K562 (cell line): ENCODE results near the gene RAMACL. TPM values are rescaled to one million over a fixed set of nuclear protein-coding genes. Genes with fewer than 3 reads are reported as not detected.

Experiments
- ATAC-seq: fragments of 200-7000 bp; cut with Tn5 transposase; 3 replicates; pipeline ENCODE4 v1.9.1; 2020; ENCODE audit warnings: moderate library complexity
- BruUV-seq: library from RNA; stranded (reverse); fragments of 400-500 nt; replicated peaks from 2 replicates; lab custom pipeline; 2021; lab: Mats Ljungman, UMichigan
- CTCF ChIA-PET: fragments of 300-600 bp; formaldehyde crosslinking; extraction: SDS; loops from one replicate; lab custom pipeline; 2021; ENCODE audit warnings: low intra/inter-chr PET ratio; lab: Yijun Ruan, JAX
- POLR2A ChIA-PET: fragments of 300-600, 350-650 bp; sonication (Branson Sonifier 250); formaldehyde crosslinking; extraction: SDS; loops from one replicate; lab custom pipeline; 2021; ENCODE audit warnings: antibody characterized with exemption, inconsistent platforms; lab: Yijun Ruan, JAX
- DNase-seq, 4 experiments: peaks; one replicate each; pipeline versions ENCODE4 v3.0.0 to v3.0.0-alpha.2; 2011 to 2018; ENCODE audit warnings: low spot score in 3 of 4, mixed read lengths in 3 of 4; ENCODE audit errors: extremely low read depth in 1 of 4
- FAIRE-seq: peaks from 2 replicates; lab custom pipeline; 2011; peaks lifted over from hg19 to GRCh38; lab: Jason Lieb, UNC
- H2AFZ ChIP-seq: 2 replicates; pipeline ENCODE4 v1.6.0; 2011; ENCODE audit warnings: low read depth, low read length, control low read depth, inconsistent platforms
- H3K27ac ChIP-seq: fragments of 200-600 bp; 3 replicates; pipeline ENCODE4 v1.8.0; 2011; ENCODE audit warnings: low read depth, mild to moderate bottlenecking, control low read depth, inconsistent platforms, low read length, moderate library complexity, mixed read lengths; ENCODE audit errors: extremely low read depth
- H3K27me3 ChIP-seq, 2 experiments: fragments of 300-600 bp in 1 of 2; 2 replicates in 1 of 2; 3 replicates in 1 of 2; pipeline versions ENCODE4 v1.6.0 to v1.8.0; 2011; ENCODE audit warnings: inconsistent platforms in 2 of 2, low read length in 2 of 2, mild to moderate bottlenecking in 1 of 2, mixed read lengths in 1 of 2, moderate library complexity in 1 of 2; ENCODE audit not compliant: control insufficient read depth in 2 of 2, insufficient read depth in 2 of 2
- H3K36me3 ChIP-seq: fragments of 300-600 bp; 3 replicates; pipeline ENCODE4 v1.8.0; 2011; ENCODE audit warnings: mild to moderate bottlenecking, low read length, inconsistent platforms; ENCODE audit not compliant: control insufficient read depth, insufficient read depth
- H3K4me1 ChIP-seq, 2 experiments: fragments of 200-600 bp in 1 of 2; replicated peaks in 1 of 2; 2 replicates in 1 of 2; 3 replicates in 1 of 2; pipeline versions ENCODE4 v1.5.1 to v1.8.0; 2011; ENCODE audit warnings: inconsistent platforms in 2 of 2, low read length in 2 of 2, mild to moderate bottlenecking in 1 of 2, mixed read lengths in 1 of 2, moderate library complexity in 1 of 2; ENCODE audit not compliant: control insufficient read depth in 2 of 2, insufficient read depth in 2 of 2
- H3K4me2 ChIP-seq: 2 replicates; pipeline ENCODE4 v1.6.1; 2011; ENCODE audit warnings: low read length, control low read depth, inconsistent platforms, mixed read lengths; ENCODE audit not compliant: insufficient read depth
- H3K4me3 ChIP-seq: fragments of 200-600 bp; sonication (generic), shearing (Covaris generic); 2 replicates; pipeline ENCODE4 v1.5.1; 2016; ENCODE audit warnings: control low read depth, inconsistent platforms
- H3K79me2 ChIP-seq: fragments of 200-600 bp; 3 replicates; pipeline ENCODE4 v1.8.0; 2011; ENCODE audit warnings: low read length, inconsistent platforms; ENCODE audit not compliant: control insufficient read depth, insufficient read depth
- H3K9ac ChIP-seq, 2 experiments: 2 replicates each; pipeline versions ENCODE4 v1.6.0 to v1.6.1; 2011; ENCODE audit warnings: low read depth in 2 of 2, low read length in 2 of 2, control low read depth in 1 of 2, inconsistent platforms in 1 of 2, mild to moderate bottlenecking in 1 of 2, mixed read lengths in 1 of 2; ENCODE audit not compliant: insufficient read depth in 1 of 2
- H3K9me1 ChIP-seq: one replicate; pipeline ENCODE4 v1.6.0; 2011; ENCODE audit warnings: inconsistent platforms, mild to moderate bottlenecking, low read length, moderate library complexity; ENCODE audit not compliant: control insufficient read depth, insufficient read depth
- H3K9me3 ChIP-seq: replicated peaks from 2 replicates; pipeline ENCODE4 v1.5.1; 2011; ENCODE audit warnings: low read depth, low read length, inconsistent platforms; ENCODE audit not compliant: control insufficient read depth, insufficient read depth
- H4K20me1 ChIP-seq: replicated peaks from 2 replicates; pipeline ENCODE4 v1.6.1; 2011; ENCODE audit warnings: low read length, inconsistent platforms, mixed read lengths; ENCODE audit not compliant: control insufficient read depth, insufficient read depth
- ELF2 ChIP-seq: fragments of 250-450 bp; sonication (Bioruptor Pico); IDR thresholded peaks from 2 replicates; pipeline ENCODE4 v1.5.0; 2021; ENCODE audit warnings: mild to moderate bottlenecking
- EP300 ChIP-seq: IDR thresholded peaks from 2 replicates; pipeline ENCODE4 v1.6.1; 2012; ENCODE audit warnings: low read length, improper control_type of control experiment
- FOXK1 ChIP-seq: sonication (generic); formaldehyde crosslinking; IDR thresholded peaks from 2 replicates; pipeline ENCODE4 v1.8.0; 2022; ENCODE audit warnings: missing genetic modification reagents, mild to moderate bottlenecking, borderline replicate concordance
- HDAC2 ChIP-seq: fragments of 450-650 bp; IDR thresholded peaks from 2 replicates; pipeline ENCODE4 v1.6.1; 2016; ENCODE audit warnings: mild to moderate bottlenecking
- MEIS2 ChIP-seq: fragments of 450-650 bp; IDR thresholded peaks from 2 replicates; pipeline ENCODE4 v1.6.1; 2014; ENCODE audit warnings: mild to moderate bottlenecking; ENCODE audit not compliant: partially characterized antibody
- NCOA6 ChIP-seq: fragments of 450-650 bp; IDR thresholded peaks from 2 replicates; pipeline ENCODE4 v1.6.1; 2017; ENCODE audit warnings: mild to moderate bottlenecking
- NFE2 ChIP-seq: IDR thresholded peaks from 2 replicates; pipeline ENCODE4 v1.6.1; 2014; ENCODE audit warnings: antibody characterized with exemption, low read depth
- POLR2AphosphoS2 ChIP-seq: IDR thresholded peaks from 2 replicates; pipeline ENCODE4 v1.6.1; 2012; ENCODE audit warnings: low read length, improper control_type of control experiment
- RBM14 ChIP-seq: fragments of 200-400 bp; formaldehyde crosslinking; IDR thresholded peaks from 2 replicates; pipeline ENCODE4 v1.6.1; 2018; ENCODE audit warnings: low read depth, mild to moderate bottlenecking, low read length, moderate library complexity, borderline replicate concordance; ENCODE audit not compliant: insufficient read depth
- SAFB ChIP-seq: fragments of 200-400 bp; formaldehyde crosslinking; IDR thresholded peaks from 2 replicates; pipeline ENCODE4 v1.6.1; 2017; ENCODE audit warnings: low read depth, low read length, borderline replicate concordance
- SNRNP70 ChIP-seq: fragments of 200-400 bp; formaldehyde crosslinking; optimal IDR thresholded peaks from 2 replicates; pipeline ENCODE3; 2017; ENCODE audit warnings: low read depth, low read length
- TAF9B ChIP-seq: fragments of 450-650 bp; IDR thresholded peaks from 2 replicates; pipeline ENCODE4 v1.6.1; 2018; ENCODE audit warnings: mild to moderate bottlenecking; ENCODE audit not compliant: partially characterized antibody
- TARDBP ChIP-seq: fragments of 450-650 bp; IDR thresholded peaks from 2 replicates; pipeline ENCODE4 v1.6.1; 2016
- ZBED1 ChIP-seq: IDR thresholded peaks from 2 replicates; pipeline ENCODE4 v1.6.1; 2014
- ZNF133 ChIP-seq: fragments of 250-450 bp; sonication (Bioruptor Pico); IDR thresholded peaks from 2 replicates; pipeline ENCODE4 v1.4.0; 2020; ENCODE audit warnings: mild to moderate bottlenecking
- ZNF197 ChIP-seq: fragments of 200-800 bp; sonication (Bioruptor generic); IDR thresholded peaks from 2 replicates; pipeline ENCODE4 v1.6.1; 2016; ENCODE audit warnings: low read depth, missing genetic modification characterization, missing compliant biosample characterization
- ZNF239 ChIP-seq: fragments of 250-450 bp; sonication (Bioruptor Pico); IDR thresholded peaks from 2 replicates; pipeline ENCODE4 v1.4.0; 2020; ENCODE audit warnings: mild to moderate bottlenecking
- WGBS: fragments of 100-300 bp; shearing (Covaris generic); methylation state at CpG from one replicate; pipeline ENCODE4 v1.1.6; 2016; ENCODE audit warnings: low coverage, mixed read lengths; ENCODE audit not compliant: insufficient coverage; ENCODE audit errors: missing lambda C conversion rate; 5-methylcytosine and 5-hydroxymethylcytosine counted together
- in situ Hi-C: fragments of 300-500 bp; cut with MboI; formaldehyde crosslinking; loops from 4 replicates; pipeline ENCODE4 v1.15.0; 2018; ENCODE audit warnings: inconsistent platforms, mixed read lengths
- intact Hi-C: fragments of 100-400 bp; cut with micrococcal nuclease; formaldehyde crosslinking; loops from 2 replicates; pipeline ENCODE4 v1.14.2; 2022
- polyA plus RNA-seq, 8 experiments: library from polyadenylated mRNA; depleted of rRNA in 4 of 8; stranded (reverse) in 5 of 8; unstranded in 3 of 8; fragments of >200 nt; fragmentation: Nextera tagmentation in 2 of 8; fragmentation: Illumina TruSeq in 1 of 8; extraction: Ambion mirVana in 2 of 8; extraction: Trizol in 1 of 8; gene quantifications; 2 replicates each; pipeline versions ENCODE4 v1.2.1 to v1.2.3, GENCODE V29; 2011 to 2014; ENCODE audit warnings: inconsistent platforms in 1 of 8, missing spikeins in 1 of 8
- total RNA-seq, 7 experiments: library from RNA; depleted of rRNA in 6 of 7; stranded (reverse); fragments of >200 nt in 6 of 7; fragmentation: Illumina TruSeq in 2 of 7; extraction: Trizol in 2 of 7; gene quantifications; 2 replicates each; pipeline versions ENCODE4 v1.2.1 to v1.2.3, GENCODE V29; 2011 to 2021; ENCODE audit warnings: low replicate concordance in 1 of 7
- TF ChIP-seq, protein P1 (sequence below): sonication (generic); formaldehyde crosslinking; IDR thresholded peaks from 2 replicates; pipeline ENCODE4 v1.9.0; 2022; ENCODE audit warnings: mild to moderate bottlenecking, missing genetic modification reagents

The RAMACL gene
- total and polyA plus RNA-seq, 9 of the 15 experiments (the other 6 are each of a cell fraction or from before 2014, with no cell fraction given), result 0.11 to 1.7 (median 0.41) TPM; not detected in 1

DNA sequence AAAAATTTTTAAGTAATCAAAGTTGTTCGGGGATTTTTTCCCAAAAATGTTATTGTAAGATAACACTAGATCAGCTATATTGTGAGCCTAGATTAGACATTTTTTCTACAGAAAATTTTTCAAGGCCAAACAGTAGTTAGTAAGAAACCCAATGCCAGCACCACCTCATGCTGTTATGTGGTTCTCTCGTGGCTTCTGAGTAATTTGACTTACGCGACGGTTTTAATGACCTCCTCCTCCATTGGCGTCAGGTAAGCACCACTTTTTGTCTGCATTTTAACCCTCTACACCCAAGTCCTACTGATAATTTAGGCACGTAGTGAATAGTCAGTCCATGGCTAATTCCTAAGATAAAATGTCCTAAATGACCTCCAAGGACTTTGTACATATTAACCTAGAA lies 30.9 kb upstream of the RAMACL start (continued):
- TF ChIP-seq RBM14 (no peak), HDAC2 (no peak), EP300 (no peak)

DNA sequence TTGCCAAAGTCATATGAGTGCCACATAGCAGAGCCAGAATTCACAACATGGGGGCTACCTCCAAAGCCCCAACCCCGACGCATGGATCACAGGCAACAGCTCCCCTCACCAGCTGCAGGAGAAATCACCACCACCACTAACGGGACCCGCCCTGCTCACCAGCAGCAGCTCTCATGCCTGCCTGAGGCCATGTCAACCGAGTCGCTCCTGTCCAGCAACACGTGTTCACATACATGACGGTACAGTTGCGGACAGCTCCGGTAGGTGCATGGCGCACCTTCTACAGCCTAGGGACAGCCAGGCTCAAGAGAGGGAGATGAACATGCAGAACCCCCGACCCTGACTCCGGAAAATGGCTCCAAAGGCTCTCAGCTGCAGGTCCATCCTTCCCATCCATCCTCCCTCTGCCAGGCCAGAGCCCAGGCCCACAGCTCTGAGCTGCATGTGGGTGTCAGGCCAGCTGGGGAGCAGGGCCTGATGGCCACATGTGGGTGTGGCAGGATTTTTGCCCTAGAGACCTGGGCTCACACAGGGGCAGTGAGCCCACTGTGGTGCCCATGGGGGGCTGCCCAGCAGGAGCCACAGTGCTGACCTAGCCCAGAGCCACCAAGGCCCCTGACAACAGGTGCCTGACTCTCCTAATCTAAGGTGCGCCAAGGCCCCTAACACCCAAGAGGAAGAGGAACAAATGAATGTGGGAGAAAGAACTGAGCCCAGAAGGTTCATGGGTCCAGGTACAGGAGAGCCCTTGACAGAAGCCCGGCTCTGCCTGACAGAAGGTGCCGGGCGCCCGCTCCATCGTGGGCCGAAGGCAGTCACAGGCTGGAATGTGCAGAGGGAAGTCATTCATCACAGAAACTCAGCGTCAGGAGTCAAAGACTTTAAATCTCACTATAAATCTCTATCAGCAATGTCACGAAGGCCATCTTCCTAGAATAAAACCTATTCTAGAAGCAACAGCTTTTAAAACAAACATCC lies 30.1 kb upstream of the RAMACL start:
- ChIA-PET CTCF (no interaction called here), POLR2A (interaction anchor here (0.7 kb wide), 1 partner anchor 11 kb away, joined by 3 read pairs; the partner anchor contains the start of gene RPS6KA2)
- Histone ChIP-seq H4K20me1 (peaks cover 6% of the 10 kb centered on the region; the same call in 1 of the 2 replicates), H3K9me1 (no peaks in the 10 kb centered on the region), H2AFZ (no peak overlapping the region), H3K9me3 (no peaks in the 10 kb centered on the region), H3K27ac (no peak overlapping the region), H3K4me1 (no peaks in the 10 kb centered on the region), H3K9ac (no peak overlapping the region), H3K4me2 (no peak overlapping the region), H3K27me3 (peaks cover 63 to 83% of the 10 kb centered on the region in 2 experiments)
- in situ Hi-C loops, result no loop called here
- BruUV-seq, result no TSS peak
- intact Hi-C loops, result no loop called here
- 2% methylated on average over 22 of the region's 22 CpGs for WGBS
- DNase-seq (no peak), FAIRE-seq (no peak)
- TF ChIP-seq ELF2 (CRISPR knock-in tag) (no peak), POLR2AphosphoS2 (no peak), SAFB (no peak), ZBED1 (no peak), TARDBP (no peak), NFE2 (no peak), FOXK1 (CRISPR knock-in tag) (no peak), NCOA6 (no peak), ZNF197 (no peak), ZNF133 (CRISPR knock-in tag) (no peak), MEIS2 (no peak), SNRNP70 (no peak), TAF9B (no peak), ZNF239 (CRISPR knock-in tag) (no peak)
- TF ChIP-seq, protein P1, sequence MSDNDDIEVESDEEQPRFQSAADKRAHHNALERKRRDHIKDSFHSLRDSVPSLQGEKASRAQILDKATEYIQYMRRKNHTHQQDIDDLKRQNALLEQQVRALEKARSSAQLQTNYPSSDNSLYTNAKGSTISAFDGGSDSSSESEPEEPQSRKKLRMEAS (CRISPR knock-in tag), result no peak
- TF ChIP-seq, all 486 proteins: peak for 0
- no peak overlapping the region for H3K4me3 ChIP-seq
- no peaks in the 10 kb centered on the region for H3K36me3 ChIP-seq
- ATAC-seq, result no peak
- H3K79me2 ChIP-seq, result no peaks in the 10 kb centered on the region
